DOHH2 (cell line): ENCODE data around the gene RTF2.

ENCODE experiments used
- EZH2phosphoT487 ChIP-seq: fragments of 200-600 bp; sonication (generic); IDR thresholded peaks from 2 replicates; pipeline ENCODE4 v1.6.1; 2017; ENCODE audit warnings: borderline replicate concordance, mild to moderate bottlenecking, antibody characterized with exemption, low read length, moderate library complexity, mixed read lengths
- TF ChIP-seq, protein P1 (sequence below): fragments of 200-600 bp; sonication (generic); IDR thresholded peaks from one replicate; pipeline ENCODE4 v1.5.1; 2014; ENCODE audit warnings: antibody characterized with exemption, mild to moderate bottlenecking, low read depth, low read length; ENCODE audit not compliant: poor library complexity, severe bottlenecking

DNA sequence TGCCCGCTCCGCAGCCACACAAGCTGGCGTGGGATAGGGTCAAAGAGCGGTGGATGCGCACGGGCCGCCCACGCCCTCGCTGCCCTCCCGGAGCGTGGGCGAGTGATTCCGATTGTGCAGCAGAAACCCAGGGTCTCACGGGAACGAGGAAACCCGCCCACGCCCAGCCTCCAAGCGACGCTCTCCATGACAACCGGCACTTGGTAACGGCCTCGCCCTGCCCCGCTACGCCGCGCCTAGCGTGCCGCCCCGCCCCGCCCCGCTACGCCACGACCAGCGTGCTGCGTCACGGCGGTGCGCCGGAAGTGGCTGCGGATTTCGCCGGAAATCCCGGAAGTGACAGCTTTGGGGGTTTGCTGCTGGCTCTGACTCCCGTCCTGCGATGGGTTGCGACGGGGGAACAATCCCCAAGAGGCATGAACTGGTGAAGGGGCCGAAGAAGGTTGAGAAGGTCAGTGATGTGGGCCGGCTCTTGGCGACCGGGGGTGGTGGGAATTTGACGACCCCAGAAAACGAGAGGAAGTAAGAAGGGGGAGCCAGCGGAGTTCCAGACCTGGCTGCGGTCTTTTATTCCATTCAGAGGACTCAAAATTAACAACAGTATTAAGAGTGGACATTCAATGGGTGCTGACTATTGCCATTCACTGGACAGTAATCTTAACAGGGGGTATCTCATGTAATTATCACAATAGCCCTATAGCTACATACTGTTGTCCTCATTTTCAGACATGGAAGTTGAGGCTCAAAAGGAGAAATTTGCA lies at the start of gene RTF2:
- TF ChIP-seq, protein P1, sequence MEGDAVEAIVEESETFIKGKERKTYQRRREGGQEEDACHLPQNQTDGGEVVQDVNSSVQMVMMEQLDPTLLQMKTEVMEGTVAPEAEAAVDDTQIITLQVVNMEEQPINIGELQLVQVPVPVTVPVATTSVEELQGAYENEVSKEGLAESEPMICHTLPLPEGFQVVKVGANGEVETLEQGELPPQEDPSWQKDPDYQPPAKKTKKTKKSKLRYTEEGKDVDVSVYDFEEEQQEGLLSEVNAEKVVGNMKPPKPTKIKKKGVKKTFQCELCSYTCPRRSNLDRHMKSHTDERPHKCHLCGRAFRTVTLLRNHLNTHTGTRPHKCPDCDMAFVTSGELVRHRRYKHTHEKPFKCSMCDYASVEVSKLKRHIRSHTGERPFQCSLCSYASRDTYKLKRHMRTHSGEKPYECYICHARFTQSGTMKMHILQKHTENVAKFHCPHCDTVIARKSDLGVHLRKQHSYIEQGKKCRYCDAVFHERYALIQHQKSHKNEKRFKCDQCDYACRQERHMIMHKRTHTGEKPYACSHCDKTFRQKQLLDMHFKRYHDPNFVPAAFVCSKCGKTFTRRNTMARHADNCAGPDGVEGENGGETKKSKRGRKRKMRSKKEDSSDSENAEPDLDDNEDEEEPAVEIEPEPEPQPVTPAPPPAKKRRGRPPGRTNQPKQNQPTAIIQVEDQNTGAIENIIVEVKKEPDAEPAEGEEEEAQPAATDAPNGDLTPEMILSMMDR = no peak
- TF ChIP-seq EZH2phosphoT487 = no peak
